AG04450 (cell line): Measurements from ENCODE around the gene CHPF. TPM values are rescaled to one million over a fixed set of nuclear protein-coding genes. Genes with fewer than 3 reads are reported as not detected.

Source experiments
- CTCF ChIA-PET: fragments of 300-600, 350-600 bp; formaldehyde crosslinking; extraction: SDS; loops from one replicate; lab custom pipeline; 2022; ENCODE audit warnings: antibody characterized with exemption, inconsistent platforms; lab: Charles Lee
- POLR2A ChIA-PET: fragments of 350-600 bp; formaldehyde crosslinking; extraction: SDS; loops from one replicate; lab custom pipeline; 2021; ENCODE audit warnings: antibody characterized with exemption, inconsistent platforms; lab: Yijun Ruan, JAX
- DNase-seq: peaks from one replicate; pipeline ENCODE4 v3.0.0-alpha.2; 2011; ENCODE audit warnings: low read depth, low spot score
- H3K27ac ChIP-seq: one replicate; pipeline ENCODE4 v1.5.1; 2012; ENCODE audit warnings: low read depth, low read length, control low read depth
- H3K27me3 ChIP-seq: one replicate; pipeline ENCODE4 v1.6.0; 2012; ENCODE audit warnings: low read length; ENCODE audit not compliant: control insufficient read depth, insufficient read depth
- H3K4me3 ChIP-seq: 2 replicates; pipeline ENCODE4 v1.5.1; 2011; ENCODE audit warnings: mild to moderate bottlenecking, low read depth, low read length, control low read depth
- H3K9me3 ChIP-seq: 2 replicates; pipeline ENCODE4 v1.5.1; 2012; ENCODE audit warnings: low read length; ENCODE audit not compliant: control insufficient read depth, insufficient read depth
- CTCF ChIP-seq: IDR thresholded peaks from 2 replicates; pipeline ENCODE4 v1.5.1; 2011; ENCODE audit warnings: low read depth, low read length, control low read depth, inconsistent platforms
- polyA plus RNA-seq: library from polyadenylated mRNA; depleted of rRNA; stranded (reverse); fragments of >200 nt; gene quantifications from 2 replicates; pipeline ENCODE4 v1.2.3, GENCODE V29; 2011

Gene CHPF
- polyA plus RNA-seq, 1 experiment: 24.4 TPM

GRCh38 chr2:219506802-219507526 is 36.6 kb downstream of the CHPF start:
- ChIA-PET POLR2A (interaction anchor here (0.5 to 1.3 kb wide), 2 partner anchors 12 to 108 kb away, joined by 3 read pairs; no protein-coding TSS in a partner anchor), CTCF (interaction anchor here (1.6 to 4.5 kb wide), 2 partner anchors 12 to 15 kb away, joined by 7 to 97 read pairs; a partner anchor contains a TSS)
- H3K4me3 ChIP-seq: no peak overlapping the region
- no peak overlapping the region for H3K27ac ChIP-seq
- DNase-seq: no peak
- H3K27me3 ChIP-seq: peaks cover 16% of the 10 kb centered on the region
- peaks cover 8% of the 10 kb centered on the region for H3K9me3 ChIP-seq
- no peak for TF ChIP-seq CTCF

GRCh38 chr2:219506153-219506801 is 37.3 kb downstream of the CHPF start:
- CTCF ChIA-PET: interaction anchor here (1.6 to 4.5 kb wide), 2 partner anchors 11 to 16 kb away, joined by 7 to 97 read pairs; a partner anchor contains a TSS
- Histone ChIP-seq H3K27me3 (peaks cover 11% of the 10 kb centered on the region), H3K9me3 (peaks cover 5% of the 10 kb centered on the region), H3K4me3 (no peak overlapping the region), H3K27ac (no peak overlapping the region)
- DNase-seq: no peak
- POLR2A ChIA-PET: no interaction called here
- TF ChIP-seq CTCF: no peak

- Histone ChIP-seq H3K4me3 (no peak overlapping the region), H3K27ac (no peak overlapping the region), H3K9me3 (no peaks in the 10 kb centered on the region; the same call in 1 of the 2 replicates), H3K27me3 (peaks cover 4% of the 10 kb centered on the region)
- ChIA-PET POLR2A (no interaction called here), CTCF (interaction anchor here (1.3 to 1.6 kb wide), 2 partner anchors 10 to 46 kb away, joined by 3 to 7 read pairs; a partner anchor contains a TSS)
- no peak for TF ChIP-seq CTCF
- no peak for DNase-seq
These were observed 38.0 kb downstream of the CHPF start for GRCh38 chr2:219505585-219505984.

GRCh38 chr2:219502618-219503017 is 41.0 kb downstream of the CHPF start:
- no peaks in the 10 kb centered on the region; the same call in 1 of the 2 replicates for H3K9me3 ChIP-seq
- no peak for DNase-seq
- POLR2A ChIA-PET: no interaction called here
- H3K4me3 ChIP-seq: no peak overlapping the region
- no peaks in the 10 kb centered on the region for H3K27me3 ChIP-seq
- no peak for TF ChIP-seq CTCF
- CTCF ChIA-PET: interaction anchor here (0.6 to 0.9 kb wide), 2 partner anchors 27 to 57 kb away, joined by 3 read pairs; no protein-coding TSS in a partner anchor
- H3K27ac ChIP-seq: no peak overlapping the region

- Histone ChIP-seq H3K4me3 (no peak overlapping the region), H3K27me3 (no peaks in the 10 kb centered on the region), H3K9me3 (no peaks in the 10 kb centered on the region; the same call in 1 of the 2 replicates), H3K27ac (no peak overlapping the region)
- ChIA-PET POLR2A (no interaction called here), CTCF (interaction anchor here (4.7 to 5.9 kb wide), 3 partner anchors 8 to 26 kb away, joined by 16 to 67 read pairs (median 39); no protein-coding TSS in a partner anchor)
- no peak for TF ChIP-seq CTCF
- no peak for DNase-seq
These were observed 41.8 kb downstream of the CHPF start for GRCh38 chr2:219501849-219502248.
